GM10266 (cell line): Measurements from ENCODE around the gene P2RY14.

Experiments used
- DNase-seq: peaks from one replicate; pipeline ENCODE4 v3.0.0; 2012; ENCODE audit errors: extremely low spot score
- TF ChIP-seq, protein P1 (sequence below): IDR thresholded peaks from 2 replicates; pipeline ENCODE4 v1.5.1; 2012; ENCODE audit warnings: mild to moderate bottlenecking, low read depth; ENCODE audit not compliant: control insufficient read depth, insufficient read depth; ENCODE audit errors: missing control alignments

The P2RY14 gene

DNA sequence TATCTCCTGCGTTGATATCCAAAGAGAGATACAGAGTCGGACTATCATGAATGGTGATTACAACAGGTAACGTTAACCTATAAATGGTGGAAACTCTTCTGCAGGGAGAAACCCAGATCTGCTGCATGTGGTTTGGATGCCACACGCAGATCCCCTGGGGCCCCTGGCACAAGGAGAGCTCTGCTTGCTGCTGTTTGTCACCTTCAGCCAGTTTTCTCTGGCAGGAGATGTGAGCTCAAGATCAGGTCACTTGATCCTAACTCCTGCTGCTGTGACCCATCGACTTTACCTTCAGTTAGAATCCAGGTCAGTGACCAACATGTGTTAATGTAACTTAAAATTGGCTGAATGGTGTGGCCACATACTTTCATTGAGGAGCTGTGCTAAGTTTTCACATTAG, 51.5 kb downstream of the P2RY14 start:
- DNase-seq: no peak
- TF ChIP-seq, protein P1, sequence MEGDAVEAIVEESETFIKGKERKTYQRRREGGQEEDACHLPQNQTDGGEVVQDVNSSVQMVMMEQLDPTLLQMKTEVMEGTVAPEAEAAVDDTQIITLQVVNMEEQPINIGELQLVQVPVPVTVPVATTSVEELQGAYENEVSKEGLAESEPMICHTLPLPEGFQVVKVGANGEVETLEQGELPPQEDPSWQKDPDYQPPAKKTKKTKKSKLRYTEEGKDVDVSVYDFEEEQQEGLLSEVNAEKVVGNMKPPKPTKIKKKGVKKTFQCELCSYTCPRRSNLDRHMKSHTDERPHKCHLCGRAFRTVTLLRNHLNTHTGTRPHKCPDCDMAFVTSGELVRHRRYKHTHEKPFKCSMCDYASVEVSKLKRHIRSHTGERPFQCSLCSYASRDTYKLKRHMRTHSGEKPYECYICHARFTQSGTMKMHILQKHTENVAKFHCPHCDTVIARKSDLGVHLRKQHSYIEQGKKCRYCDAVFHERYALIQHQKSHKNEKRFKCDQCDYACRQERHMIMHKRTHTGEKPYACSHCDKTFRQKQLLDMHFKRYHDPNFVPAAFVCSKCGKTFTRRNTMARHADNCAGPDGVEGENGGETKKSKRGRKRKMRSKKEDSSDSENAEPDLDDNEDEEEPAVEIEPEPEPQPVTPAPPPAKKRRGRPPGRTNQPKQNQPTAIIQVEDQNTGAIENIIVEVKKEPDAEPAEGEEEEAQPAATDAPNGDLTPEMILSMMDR: no peak

DNA sequence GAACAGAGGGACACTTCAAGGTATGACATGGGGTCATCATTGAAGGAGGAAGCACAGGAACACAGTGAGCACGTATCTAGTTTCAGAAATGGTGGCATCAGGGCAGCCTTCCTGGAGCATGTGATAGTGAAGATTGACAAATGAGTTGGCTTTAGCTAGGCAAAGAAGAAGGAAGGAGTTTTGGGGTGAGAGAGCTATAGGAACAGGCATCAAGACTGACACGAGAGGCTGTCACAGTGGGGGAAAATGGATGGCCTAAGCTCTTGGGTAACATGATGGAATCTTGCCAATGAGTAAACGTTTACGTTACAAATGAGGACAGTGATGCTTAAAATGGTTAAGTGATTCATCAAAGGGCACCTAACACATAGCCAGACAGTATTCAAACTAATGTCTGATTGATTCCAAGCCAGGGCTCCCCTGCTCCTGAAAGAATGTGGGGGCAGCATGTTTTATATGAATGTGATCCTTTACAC, 52.2 kb downstream of the P2RY14 start:
- TF ChIP-seq, protein P1: no peak
- DNase-seq: no peak

DNA sequence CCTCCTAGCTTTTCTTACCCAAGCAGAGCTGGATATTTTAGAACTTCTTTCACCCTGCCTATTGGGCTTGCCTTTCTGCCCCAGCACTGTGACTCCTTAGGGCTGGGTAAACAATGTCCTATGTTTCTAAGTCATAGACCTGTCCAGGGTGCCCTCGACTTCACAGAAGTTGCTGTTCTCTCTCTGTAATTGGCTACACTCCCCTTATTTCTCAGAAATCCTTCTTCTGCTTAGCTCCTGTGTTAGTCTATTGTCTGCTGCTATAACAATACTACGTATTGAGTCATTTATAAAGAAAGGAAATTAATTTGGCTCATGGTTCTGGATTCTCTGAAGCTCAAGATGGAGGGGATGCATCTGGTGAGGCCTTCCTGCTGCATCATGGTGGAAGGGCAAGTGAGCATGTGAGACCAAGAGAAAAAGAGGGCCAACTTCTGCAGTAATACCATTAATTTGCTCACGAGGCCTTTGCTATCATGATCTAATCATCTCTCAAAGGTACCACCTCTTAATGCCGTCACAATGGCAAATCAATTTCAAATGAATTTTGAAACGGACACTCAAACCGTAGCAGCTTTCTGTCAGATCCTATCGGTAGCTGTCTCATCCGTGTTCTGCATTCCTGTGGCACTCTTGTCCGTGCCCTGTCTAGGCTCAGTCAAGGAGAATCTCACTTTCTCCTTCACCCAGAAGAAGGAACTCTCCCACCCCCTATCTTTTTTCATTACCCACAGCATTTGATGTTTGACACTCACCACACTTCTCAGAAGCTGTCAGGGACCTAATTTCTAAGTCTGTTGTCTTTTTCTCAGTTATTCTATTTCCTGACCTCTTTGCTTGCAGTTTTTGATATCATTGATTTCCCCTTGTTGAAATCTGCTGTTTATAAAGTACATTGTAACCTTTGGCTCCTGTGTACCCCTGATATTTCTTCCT, 53.0 kb downstream of the P2RY14 start:
- DNase-seq: no peak
- TF ChIP-seq, protein P1: no peak

DNA sequence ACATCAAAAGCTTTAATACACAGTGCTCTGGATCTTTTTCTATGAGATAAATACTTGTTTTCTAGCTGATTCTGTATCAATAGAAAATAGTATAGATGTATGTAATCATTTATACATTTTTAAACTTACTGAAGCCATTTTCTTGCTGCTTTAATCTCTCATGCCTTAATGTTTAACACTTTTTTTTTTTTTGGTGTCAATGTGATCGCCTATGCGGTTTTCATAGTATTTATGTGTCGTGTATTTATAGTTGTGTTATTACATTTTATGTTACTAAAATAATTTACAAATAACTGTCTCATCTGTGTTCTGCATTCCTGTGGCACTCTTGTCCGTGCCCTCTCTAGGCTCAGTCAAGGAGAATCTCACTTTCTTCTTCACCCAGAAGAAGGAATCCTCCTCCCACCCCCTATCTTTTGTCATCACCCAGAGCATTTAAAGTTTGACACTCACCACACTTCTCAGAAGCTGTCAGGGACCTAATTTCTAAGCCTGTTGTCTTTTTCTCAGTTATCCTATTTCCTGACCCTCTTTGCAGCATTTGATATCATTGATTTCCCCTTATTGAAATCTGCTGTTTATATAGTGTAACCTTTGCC, 54.0 kb downstream of the P2RY14 start:
- TF ChIP-seq, protein P1: no peak
- DNase-seq: no peak

DNA sequence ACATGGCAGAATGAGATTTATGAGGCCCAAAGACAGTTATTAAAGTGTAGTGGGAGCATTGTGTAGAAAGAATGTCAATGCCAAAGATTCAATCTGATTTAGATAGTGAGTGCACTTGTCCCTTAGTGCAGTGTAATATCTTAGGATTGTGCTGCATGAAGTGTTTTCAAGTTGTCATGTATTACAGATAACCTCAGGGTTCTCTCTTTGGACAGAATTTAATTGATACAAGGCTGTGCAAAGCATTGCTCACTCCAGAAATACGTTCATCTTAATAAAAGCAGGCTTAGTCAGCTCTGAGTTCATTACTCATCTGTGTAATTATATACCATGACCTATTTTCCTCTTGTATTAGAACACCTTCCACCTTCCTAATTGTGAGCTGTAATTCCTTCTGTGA, 59.3 kb downstream of the P2RY14 start:
- TF ChIP-seq, protein P1: no peak
- DNase-seq: no peak

DNA sequence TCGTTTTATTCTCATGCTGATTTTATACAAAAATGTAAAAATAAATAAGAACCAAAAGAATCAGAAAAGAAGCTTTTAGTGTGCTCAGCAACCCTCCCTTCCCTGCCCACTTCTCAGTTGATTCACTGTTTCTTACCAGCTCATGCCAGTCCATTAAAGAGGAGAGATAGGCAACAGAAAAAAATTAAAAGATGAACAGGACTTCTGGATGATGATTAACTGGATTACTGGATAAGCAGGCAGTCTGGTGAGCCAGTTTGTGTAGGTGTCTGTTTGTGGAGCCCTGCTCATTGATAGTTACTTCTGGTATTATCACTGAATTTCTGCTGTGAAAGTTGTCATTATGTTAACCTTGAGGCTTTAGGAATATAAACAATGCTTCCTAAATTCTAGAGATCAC, 60.2 kb downstream of the P2RY14 start:
- TF ChIP-seq, protein P1: no peak
- no peak for DNase-seq
